Mesodermal cell (in vitro differentiated cells): ENCODE data around the gene TBCK.

ENCODE experiments used
- H3K27ac ChIP-seq: 2 replicates; pipeline ENCODE4 v1.7.0; 2013; ENCODE audit warnings: mild to moderate bottlenecking, low read depth, low read length, moderate library complexity; ENCODE audit not compliant: severe bottlenecking
- H3K36me3 ChIP-seq: 2 replicates; pipeline ENCODE4 v1.7.1; 2013; ENCODE audit warnings: mild to moderate bottlenecking, low read length, moderate library complexity; ENCODE audit not compliant: control insufficient read depth, insufficient read depth
- H3K4me1 ChIP-seq: one replicate; pipeline ENCODE4 v1.7.1; 2013; ENCODE audit warnings: mild to moderate bottlenecking, low read length; ENCODE audit not compliant: insufficient read depth, control insufficient read depth, poor library complexity, severe bottlenecking
- H3K4me3 ChIP-seq: 2 replicates; pipeline ENCODE4 v1.7.0; 2013; ENCODE audit warnings: low read length, control low read depth, mild to moderate bottlenecking; ENCODE audit not compliant: insufficient read depth, poor library complexity, severe bottlenecking; ENCODE audit errors: extremely low read depth
- H3K9me3 ChIP-seq: 2 replicates; pipeline ENCODE4 v1.7.1; 2013; ENCODE audit warnings: mild to moderate bottlenecking, low read length, moderate library complexity; ENCODE audit not compliant: control insufficient read depth
- WGBS, 2 experiments: methylation state at CpG; one replicate each; pipeline ENCODE4 v1.1.5; 2013; ENCODE audit warnings: missing lambda C conversion rate in 2 of 2; ENCODE audit not compliant: insufficient coverage in 2 of 2; 5-methylcytosine and 5-hydroxymethylcytosine counted together

Gene TBCK

GRCh38 chr4:106046083-106046482 is 269.9 kb downstream of the TBCK start:
- Histone ChIP-seq H3K27ac (no peak overlapping the region), H3K36me3 (no peaks in the 10 kb centered on the region), H3K9me3 (no peaks in the 10 kb centered on the region), H3K4me1 (peaks cover 15% of the 10 kb centered on the region), H3K4me3 (no peak overlapping the region)
- WGBS, 2 experiments: 75 to 100% methylated on average over 1 to 2 of the region's 3 CpGs

GRCh38 chr4:106041294-106042002 is 274.6 kb downstream of the TBCK start:
- Histone ChIP-seq H3K27ac (no peak overlapping the region), H3K4me3 (no peak overlapping the region), H3K4me1 (no peaks in the 10 kb centered on the region), H3K36me3 (no peaks in the 10 kb centered on the region), H3K9me3 (no peaks in the 10 kb centered on the region)
- 100% methylated on average over 1 of the region's 2 CpGs; no CpG with 5 or more reads in 1 of the 2 experiments for WGBS, 2 experiments

GRCh38 chr4:106039796-106040195 is 276.2 kb downstream of the TBCK start:
- WGBS, 2 experiments: no CpG with 5 or more reads among the region's 3 CpGs
- Histone ChIP-seq H3K4me1 (peaks cover 5% of the 10 kb centered on the region), H3K9me3 (no peaks in the 10 kb centered on the region), H3K4me3 (no peak overlapping the region), H3K27ac (no peak overlapping the region), H3K36me3 (no peaks in the 10 kb centered on the region)

GRCh38 chr4:106038908-106039307 is 277.1 kb downstream of the TBCK start:
- H3K4me3 ChIP-seq: no peak overlapping the region
- H3K9me3 ChIP-seq: no peaks in the 10 kb centered on the region
- H3K27ac ChIP-seq: no peak overlapping the region
- H3K36me3 ChIP-seq: no peaks in the 10 kb centered on the region
- no CpG with 5 or more reads among the region's 2 CpGs for WGBS, 2 experiments
- H3K4me1 ChIP-seq: peaks cover 9% of the 10 kb centered on the region

- Histone ChIP-seq H3K9me3 (no peaks in the 10 kb centered on the region), H3K4me3 (no peak overlapping the region), H3K4me1 (peaks cover 17% of the 10 kb centered on the region), H3K27ac (no peak overlapping the region), H3K36me3 (no peaks in the 10 kb centered on the region)
- WGBS, 2 experiments: 65% methylated on average over 2 of the region's 2 CpGs; no CpG with 5 or more reads in 1 of the 2 experiments
These were observed 278.0 kb downstream of the TBCK start for GRCh38 chr4:106038012-106038411.

GRCh38 chr4:106036848-106037247 is 279.2 kb downstream of the TBCK start:
- Histone ChIP-seq H3K9me3 (peaks cover 6% of the 10 kb centered on the region), H3K4me3 (no peak overlapping the region), H3K27ac (no peak overlapping the region), H3K36me3 (no peaks in the 10 kb centered on the region), H3K4me1 (peaks cover 21% of the 10 kb centered on the region)
- WGBS, 2 experiments: 67% methylated on average over 1 of the region's 2 CpGs; no CpG with 5 or more reads in 1 of the 2 experiments

GRCh38 chr4:106036334-106036733 is 279.7 kb downstream of the TBCK start:
- peaks cover 21% of the 10 kb centered on the region for H3K4me1 ChIP-seq
- no peak overlapping the region for H3K4me3 ChIP-seq
- 92 to 94% methylated on average over 2 of the region's 3 CpGs for WGBS, 2 experiments
- H3K9me3 ChIP-seq: peaks cover 11% of the 10 kb centered on the region
- H3K36me3 ChIP-seq: no peaks in the 10 kb centered on the region
- H3K27ac ChIP-seq: no peak overlapping the region

- 100% methylated on average over 1 of the region's 1 CpG for WGBS, 2 experiments
These were observed 280.8 kb downstream of the TBCK start for GRCh38 chr4:106035204-106035603.

GRCh38 chr4:106034751-106035150 is 281.3 kb downstream of the TBCK start:
- H3K27ac ChIP-seq: no peak overlapping the region
- H3K4me1 ChIP-seq: peaks cover 21% of the 10 kb centered on the region
- H3K4me3 ChIP-seq: no peak overlapping the region
- H3K9me3 ChIP-seq: peaks cover 13% of the 10 kb centered on the region
- no peaks in the 10 kb centered on the region for H3K36me3 ChIP-seq

More at GRCh38 chr4:106035204-106035603, 280.8 kb downstream of the TBCK start:
- H3K4me3 ChIP-seq: no peak overlapping the region
- H3K27ac ChIP-seq: no peak overlapping the region
- H3K9me3 ChIP-seq: peaks cover 13% of the 10 kb centered on the region
- H3K36me3 ChIP-seq: no peaks in the 10 kb centered on the region
- peaks cover 21% of the 10 kb centered on the region for H3K4me1 ChIP-seq

GRCh38 chr4:106034220-106034619 is 281.8 kb downstream of the TBCK start:
- H3K4me3 ChIP-seq: no peak overlapping the region
- H3K27ac ChIP-seq: no peak overlapping the region
- H3K9me3 ChIP-seq: peaks cover 13% of the 10 kb centered on the region
- peaks cover 21% of the 10 kb centered on the region for H3K4me1 ChIP-seq
- no peaks in the 10 kb centered on the region for H3K36me3 ChIP-seq
- 100% methylated on average over 1 of the region's 3 CpGs; no CpG with 5 or more reads in 1 of the 2 experiments for WGBS, 2 experiments

- Histone ChIP-seq H3K9me3 (peaks cover 13% of the 10 kb centered on the region), H3K4me3 (no peak overlapping the region), H3K27ac (peak overlapping the region; percentile 82), H3K36me3 (no peaks in the 10 kb centered on the region), H3K4me1 (peaks cover 21% of the 10 kb centered on the region)
These were observed 282.5 kb downstream of the TBCK start for GRCh38 chr4:106033469-106033868.
